ENCODE data around the gene STAP1. TPM values are rescaled to one million over a fixed set of nuclear protein-coding genes. Genes with fewer than 3 reads are reported as not detected.

Gene STAP1
- total RNA-seq, 3 donors from 2014 or later, result 0.32 TPM; not detected in 2

DNA sequence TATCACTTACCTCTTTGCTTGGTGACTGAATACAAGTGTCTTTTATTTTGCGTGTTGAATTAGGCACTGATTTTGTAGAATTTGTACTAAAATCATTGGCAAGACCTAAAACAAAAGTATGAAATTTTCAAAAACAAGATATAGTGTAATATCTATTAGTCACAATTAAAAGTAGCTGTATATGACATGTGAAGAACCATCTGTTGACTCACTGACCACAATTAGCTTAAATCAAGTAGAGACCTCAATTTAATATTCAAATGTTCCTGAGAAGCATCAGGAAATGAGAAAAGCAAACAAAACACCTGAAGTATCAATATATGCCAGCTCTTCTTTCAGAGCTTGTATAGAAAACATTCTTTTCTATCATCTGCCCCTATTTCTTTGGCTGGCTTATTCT is 18.7 kb upstream of the STAP1 start:
- DNase-seq (ENCODE audit: low spot score in 2 of 2), result no peak
- peaks cover 10% of the 10 kb centered on the region for H3K36me3 ChIP-seq
- no peak overlapping the region for H3K27ac ChIP-seq
- H3K27me3 ChIP-seq, result no peaks in the 10 kb centered on the region
- TF ChIP-seq CTCF (IDR thresholded peaks at IDR 0.05), result no peak
- no peak for TF ChIP-seq POLR2AphosphoS5 (IDR thresholded peaks at IDR 0.05)
- H3K9me3 ChIP-seq, result no peaks in the 10 kb centered on the region
- H3K4me3 ChIP-seq, result no peak overlapping the region
- H3K4me1 ChIP-seq, result peaks cover 0 to 13% of the 10 kb centered on the region in 2 donors
- intact Hi-C loops (cut with DNase I; ENCODE audit: low total_unique reads), result no loop called here

DNA sequence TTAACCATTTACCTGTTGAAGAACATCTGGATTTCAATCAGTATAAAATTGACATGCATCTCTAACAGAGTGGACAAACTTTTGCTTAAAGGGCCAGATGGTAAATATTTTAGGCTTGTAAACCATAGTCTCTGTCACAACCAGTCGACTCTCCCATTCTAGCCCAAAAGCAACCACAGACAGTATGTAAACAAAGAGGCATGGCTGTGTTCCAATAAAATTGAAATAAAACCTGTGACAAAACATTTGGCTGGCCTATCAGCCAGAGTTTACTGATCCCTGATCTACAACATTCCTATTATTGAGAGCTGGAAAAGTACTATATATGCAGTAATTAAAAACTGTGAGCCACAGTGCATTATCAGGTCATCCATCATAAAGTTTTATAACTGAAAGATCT is 16.5 kb upstream of the STAP1 start:
- Histone ChIP-seq H3K36me3 (peaks cover 10% of the 10 kb centered on the region), H3K4me1 (peaks cover 0 to 13% of the 10 kb centered on the region in 2 donors), H3K27me3 (no peaks in the 10 kb centered on the region), H3K27ac (no peak overlapping the region), H3K4me3 (no peak overlapping the region), H3K9me3 (no peaks in the 10 kb centered on the region)
- TF ChIP-seq CTCF (IDR thresholded peaks at IDR 0.05) (no peak), POLR2A (IDR thresholded peaks at IDR 0.05) (no peak), POLR2AphosphoS5 (IDR thresholded peaks at IDR 0.05) (no peak)
- intact Hi-C loops (cut with DNase I; ENCODE audit: low total_unique reads), result no loop called here
- no peak for DNase-seq (ENCODE audit: low spot score in 2 of 2)

DNA sequence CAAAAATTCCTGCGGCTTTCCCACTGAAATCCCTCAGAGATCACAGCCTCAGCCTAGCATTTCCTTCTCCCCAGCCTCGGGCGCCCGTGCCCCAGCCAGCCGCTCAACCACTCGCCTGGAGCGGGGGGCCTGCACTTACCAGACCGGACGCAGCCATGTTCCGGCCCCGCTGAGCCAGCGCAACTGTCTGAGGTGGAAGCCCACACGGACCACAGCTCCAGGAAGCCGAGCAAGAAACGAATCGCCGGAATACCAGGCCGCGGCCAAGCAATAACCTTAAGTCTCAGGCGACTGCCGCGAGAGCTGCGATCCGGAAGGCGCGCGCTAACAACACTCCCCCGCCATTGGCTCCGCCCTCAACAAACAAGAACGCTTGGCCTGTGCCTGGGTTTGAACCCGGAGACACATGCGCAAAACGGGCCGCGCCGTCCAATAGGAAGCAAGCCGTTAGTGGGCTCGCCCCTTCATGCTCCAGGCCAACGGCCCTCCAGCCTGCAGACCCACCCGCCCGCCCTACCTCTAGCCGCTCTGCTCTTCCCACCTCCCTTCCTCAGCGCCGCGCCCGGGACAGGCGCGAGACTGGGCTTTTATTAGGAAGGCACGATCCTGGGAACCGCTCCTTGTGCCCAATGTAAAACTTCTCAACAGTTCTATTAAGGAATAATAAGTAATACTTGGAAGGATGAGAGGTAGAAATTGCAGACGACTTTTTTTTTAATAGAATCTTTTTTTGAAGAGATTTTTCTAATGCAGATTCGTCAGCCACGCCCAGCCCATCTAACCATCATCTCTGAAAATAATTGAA is 13.1 kb upstream of the STAP1 start, which contains the start of gene CENPC:
Gene CENPC (minus strand): TSS at position 305 of the 805 bp plus-strand sequence. CDS start 148 bp downstream, at position 157.
- Histone ChIP-seq H3K27ac (peak within 1 kb of the TSS; percentile 94 to 95), H3K9me3 (no peaks in the 10 kb centered on the region), H3K4me3 (peak within 1 kb of the TSS; percentile 79 to 84 (median 79)), H3K27me3 (no peaks in the 10 kb centered on the region), H3K4me1 (peaks cover 0 to 13% of the 10 kb centered on the region in 2 donors), H3K36me3 (peaks cover 3% of the 10 kb centered on the region)
- intact Hi-C loops (cut with DNase I; ENCODE audit: low total_unique reads), result no loop called here
- DNase-seq (ENCODE audit: low spot score in 2 of 2), result peak; percentile 92 to 93
- TF ChIP-seq POLR2AphosphoS5 (IDR thresholded peaks at IDR 0.05) (peak in 2 of 3 donors; percentile 78 to 90), CTCF (IDR thresholded peaks at IDR 0.05) (no peak), POLR2A (IDR thresholded peaks at IDR 0.05) (peak; percentile 65)

DNA sequence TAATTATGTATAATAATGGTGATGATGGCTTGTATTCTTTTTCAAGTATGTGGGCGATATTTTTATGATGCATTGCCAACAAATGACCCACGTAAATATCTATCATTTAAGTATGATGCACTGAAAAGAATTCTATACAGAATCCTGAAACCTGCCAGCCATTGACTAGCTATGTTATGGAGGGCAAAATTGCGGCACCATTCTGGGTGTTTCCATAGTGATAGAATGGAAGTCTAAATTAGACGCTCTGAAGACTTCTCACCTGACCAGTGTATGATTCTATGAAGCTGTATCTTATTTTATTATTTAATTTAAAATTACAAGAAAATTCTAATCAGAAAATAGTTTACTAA is 12.5 kb upstream of the STAP1 start:
- peak overlapping the region; percentile 94 to 95 for H3K27ac ChIP-seq

More for the DNA sequence above, 12.5 kb upstream of the STAP1 start:
- intact Hi-C loops (cut with DNase I; ENCODE audit: low total_unique reads), result no loop called here
- no peaks in the 10 kb centered on the region for H3K9me3 ChIP-seq
- DNase-seq (ENCODE audit: low spot score in 2 of 2), result no peak
- no peaks in the 10 kb centered on the region for H3K36me3 ChIP-seq
- H3K27me3 ChIP-seq, result no peaks in the 10 kb centered on the region
- TF ChIP-seq CTCF (IDR thresholded peaks at IDR 0.05) (no peak), POLR2A (IDR thresholded peaks at IDR 0.05) (no peak), POLR2AphosphoS5 (IDR thresholded peaks at IDR 0.05) (no peak)
- peak overlapping the region; percentile 79 to 84 (median 79) for H3K4me3 ChIP-seq
- H3K4me1 ChIP-seq, result peaks cover 0 to 13% of the 10 kb centered on the region in 2 donors
